Measurements from ENCODE around the gene SNRPA.

- TF ChIP-seq CTCF (conservative IDR thresholded peaks at IDR 0.05; ENCODE audit: low read length) (no peak), EZH2phosphoT487 (IDR thresholded peaks at IDR 0.05; ENCODE audit: borderline replicate concordance) (no peak)
Measured at GRCh38 chr19:40786060-40787037, 35.3 kb downstream of the SNRPA start.

Measured in Loucy (cell line).